NK-92 (cell line): Measurements from ENCODE around the gene EPHA10.

Experiments used
- DNase-seq: peaks from one replicate; lab custom pipeline; 2025; ENCODE audit not compliant: unreplicated experiment; lab: John Stamatoyannopoulos, UW

EPHA10 gene

GRCh38 chr1:37676281-37677142 lies 88.4 kb downstream of the EPHA10 start:
- DNase-seq = no peak

GRCh38 chr1:37673920-37674319 lies 91.0 kb downstream of the EPHA10 start:
- no peak for DNase-seq

GRCh38 chr1:37672136-37672870 lies 92.6 kb downstream of the EPHA10 start:
- DNase-seq = no peak

GRCh38 chr1:37671261-37671660 lies 93.7 kb downstream of the EPHA10 start:
- no peak for DNase-seq

GRCh38 chr1:37670133-37670532 lies 94.8 kb downstream of the EPHA10 start:
- no peak for DNase-seq

GRCh38 chr1:37667023-37667671 lies 97.8 kb downstream of the EPHA10 start:
- DNase-seq = no peak

GRCh38 chr1:37666241-37666867 lies 98.6 kb downstream of the EPHA10 start:
- DNase-seq = no peak
